Subcutaneous adipose tissue (tissue), 4 donors: ENCODE measurements around the gene UBE2E2. TPM values are rescaled to one million over a fixed set of nuclear protein-coding genes. Genes with fewer than 3 reads are reported as not detected.

Source experiments
- CTCF ChIP-seq: fragments of 450-650 bp; IDR thresholded peaks from one replicate; pipeline ENCODE4 v1.5.1; 2016; ENCODE audit warnings: low read depth, mild to moderate bottlenecking, control low read depth, antibody characterized with exemption, moderate library complexity
- total RNA-seq, 4 donors: library from RNA; depleted of rRNA; stranded (reverse); fragments of >200 nt; gene quantifications; one replicate each; pipeline ENCODE4 v1.1.0, GENCODE V29; 2016

UBE2E2 gene
- total RNA-seq, 4 donors from 2014 or later = 48.0 to 89.0 (median 63.4) TPM

GRCh38 chr3:23232016-23232415 is 28.9 kb downstream of the UBE2E2 start:
- no peak for TF ChIP-seq CTCF

DNA sequence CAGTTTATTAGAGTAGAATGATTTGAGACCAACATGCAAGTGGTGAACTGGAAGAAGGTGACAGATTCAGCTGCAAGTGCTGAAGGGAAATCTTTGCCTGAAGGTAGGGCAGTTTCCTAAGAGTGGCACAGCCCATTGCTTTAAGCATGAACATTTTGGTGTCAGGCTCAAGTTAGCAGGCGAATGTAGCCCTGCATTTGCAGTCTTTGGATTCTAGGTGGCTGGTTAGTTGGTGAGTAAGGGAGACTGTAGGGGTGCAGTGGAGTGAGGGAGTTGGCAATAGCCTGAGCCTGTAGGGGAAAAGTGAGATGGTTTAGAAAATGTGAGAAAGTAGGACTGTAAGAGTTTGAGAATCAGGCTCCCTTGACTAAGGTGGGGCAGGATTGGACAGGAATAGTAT is 29.7 kb downstream of the UBE2E2 start:
- TF ChIP-seq CTCF = no peak

DNA sequence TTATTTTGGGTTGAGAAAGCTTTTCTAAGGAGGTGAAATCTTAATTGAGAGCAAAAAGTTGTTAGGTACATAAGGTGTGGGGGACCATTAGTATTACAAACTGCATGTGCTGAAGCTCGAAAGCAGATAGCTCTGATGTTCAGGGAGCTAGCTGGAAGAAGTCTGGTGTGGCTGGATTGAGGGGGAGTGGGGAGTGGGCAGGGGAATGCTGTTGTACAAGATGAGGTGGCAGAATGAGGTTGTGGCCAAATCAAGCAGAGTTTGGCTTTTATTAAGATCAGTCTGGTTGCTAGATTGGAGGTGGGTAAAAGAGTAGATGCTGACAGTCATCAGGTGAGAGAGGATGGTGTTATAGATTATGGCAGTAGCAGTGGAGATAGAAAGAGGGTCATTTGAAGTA is 32.1 kb downstream of the UBE2E2 start:
- TF ChIP-seq CTCF = no peak

GRCh38 chr3:23236890-23237289 is 33.8 kb downstream of the UBE2E2 start:
- TF ChIP-seq CTCF = no peak

- no peak for TF ChIP-seq CTCF
These were observed 35.0 kb downstream of the UBE2E2 start for GRCh38 chr3:23238156-23238555.

DNA sequence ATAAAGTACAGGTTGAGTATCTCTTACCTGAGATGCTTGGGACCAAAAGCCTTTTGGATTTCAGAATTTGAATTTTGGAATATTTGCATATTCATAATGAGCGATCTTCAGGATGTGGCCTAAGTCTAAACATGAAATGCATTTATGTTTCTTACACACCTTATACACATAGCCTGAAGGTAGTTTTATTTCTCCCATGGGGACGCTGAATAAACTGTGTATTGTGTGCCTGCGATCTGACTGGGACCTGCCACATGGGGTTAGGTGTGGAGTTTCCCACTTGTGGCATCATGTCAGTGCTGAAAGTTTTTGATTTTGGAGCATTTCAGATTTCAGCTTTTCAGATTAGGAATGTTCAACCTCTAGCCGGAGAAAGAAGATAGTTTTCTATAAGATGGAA is 35.5 kb downstream of the UBE2E2 start:
- TF ChIP-seq CTCF = no peak

DNA sequence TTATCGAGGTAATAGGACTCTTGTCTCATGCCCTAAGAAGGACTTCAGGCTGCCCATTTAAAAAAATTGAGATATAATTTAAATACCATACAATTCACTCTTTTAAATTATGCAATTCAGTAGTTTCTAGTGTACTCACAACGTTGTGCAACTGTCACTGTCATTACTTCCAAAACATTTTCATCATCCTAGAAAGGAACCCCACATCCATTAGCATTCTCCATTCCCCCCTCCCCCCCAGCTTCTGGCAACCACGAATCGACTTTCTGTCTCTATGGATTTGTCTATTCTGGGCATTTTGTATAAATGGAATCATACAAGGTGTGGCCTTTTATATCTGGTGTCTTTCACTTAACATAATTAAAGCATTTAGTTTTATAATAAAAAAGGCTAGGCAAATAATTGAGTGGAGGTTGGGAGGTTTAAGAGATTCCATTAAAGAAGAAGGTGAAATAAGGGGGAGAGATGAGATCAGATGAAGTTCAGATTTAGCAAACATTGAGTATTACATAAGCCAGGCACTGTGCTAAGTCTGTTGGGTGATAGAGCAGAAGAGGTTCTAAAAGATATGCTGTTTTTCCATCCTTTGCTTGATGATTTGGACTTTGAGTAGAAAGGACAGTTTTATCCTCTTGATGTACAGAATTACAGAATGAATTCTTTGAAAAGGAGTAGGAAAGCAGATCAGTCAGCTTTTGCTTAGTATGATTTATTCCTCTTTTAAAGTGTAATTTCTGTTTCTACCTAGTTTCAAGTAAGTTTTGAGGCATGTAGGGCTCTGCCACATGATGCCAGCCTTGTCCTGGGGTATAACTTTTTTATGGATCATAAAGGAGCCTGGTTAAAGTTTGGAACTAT is 36.3 kb downstream of the UBE2E2 start:
- no peak for TF ChIP-seq CTCF
